Activated CD8-positive, alpha-beta T cell treated with anti-CD3 and anti-CD28 coated beads for 36 hours (primary cell): Measurements from ENCODE around the gene PHPT1. TPM values are rescaled to one million over a fixed set of nuclear protein-coding genes. Genes with fewer than 3 reads are reported as not detected.

ENCODE experiments used
- ATAC-seq: fragments of 200-7000 bp; cut with Tn5 transposase; one replicate; pipeline ENCODE4 v1.10.0; 2021; ENCODE audit warnings: mild to moderate bottlenecking, moderate library complexity
- CTCF ChIA-PET: fragments of 350-600 bp; sonication (Branson Sonifier 250); formaldehyde crosslinking; loops from one replicate; lab custom pipeline; 2021; ENCODE audit warnings: antibody characterized with exemption; lab: Charles Lee
- POLR2A ChIA-PET: fragments of 350-600 bp; sonication (Branson Sonifier 250); formaldehyde crosslinking; loops from one replicate; lab custom pipeline; 2021; ENCODE audit warnings: antibody characterized with exemption; lab: Charles Lee
- DNase-seq: peaks from one replicate; pipeline ENCODE4 v3.0.0-alpha.2; 2020
- H3K27ac Mint-ChIP-seq: one replicate; pipeline ENCODE4 v1.8.0; 2021; ENCODE audit warnings: mild to moderate bottlenecking, mixed read lengths
- H3K27me3 Mint-ChIP-seq: one replicate; pipeline ENCODE4 v1.8.0; 2021; ENCODE audit warnings: mixed read lengths
- H3K36me3 Mint-ChIP-seq: one replicate; pipeline ENCODE4 v1.8.0; 2021; ENCODE audit warnings: low read depth, mixed read lengths
- H3K4me1 Mint-ChIP-seq: one replicate; pipeline ENCODE4 v1.8.0; 2021; ENCODE audit warnings: low read depth, mixed read lengths
- H3K4me3 Mint-ChIP-seq: one replicate; pipeline ENCODE4 v1.8.0; 2021; ENCODE audit warnings: mild to moderate bottlenecking, moderate library complexity, mixed read lengths
- H3K9me3 Mint-ChIP-seq: one replicate; pipeline ENCODE4 v1.8.0; 2021; ENCODE audit warnings: mixed read lengths
- intact Hi-C: fragments of 100-400 bp; cut with micrococcal nuclease; formaldehyde crosslinking; loops from one replicate; pipeline ENCODE4 v1.10.0; 2022
- microRNA-seq: library from miRNA; unstranded; fragments of <30 nt; microRNA quantifications from one replicate; pipeline ENCODE4 v1.2.0, GENCODE V29; 2022; ENCODE audit warnings: borderline microRNAs expressed, borderline replicate concordance
- total RNA-seq, 2 experiments: library from RNA; stranded (reverse); gene quantifications; one replicate each; pipeline ENCODE4 v1.2.3, GENCODE V29; 2021
- TF ChIP-seq, protein P1 (sequence below): fragments of 200-600 bp; IDR thresholded peaks from one replicate; pipeline ENCODE4 v1.8.0; 2022; ENCODE audit warnings: antibody characterized with exemption, mild to moderate bottlenecking

PHPT1 gene
- total RNA-seq, 2 experiments from 2014 or later: 123 to 124 TPM

DNA sequence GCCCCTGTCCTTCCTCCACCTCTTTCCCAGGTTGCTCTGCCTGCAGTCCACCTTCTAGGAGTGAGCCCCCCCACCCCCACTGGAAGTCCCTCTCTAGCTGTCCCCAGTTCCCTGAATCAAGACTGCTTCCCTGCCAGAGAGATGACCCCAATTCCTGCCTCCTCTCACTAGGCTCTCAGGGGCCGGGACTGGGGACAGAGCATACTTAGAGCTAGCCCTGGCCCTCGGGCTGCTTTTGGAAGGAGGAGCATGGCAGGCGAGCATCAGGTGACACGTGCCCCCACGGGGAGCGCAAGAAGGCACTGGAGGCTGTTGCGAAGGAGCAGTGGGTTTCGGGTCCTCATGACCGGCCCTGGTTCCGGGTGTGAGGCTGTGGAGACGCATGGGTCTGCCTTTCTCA is 46.8 kb downstream of the PHPT1 start:
- no peaks in the 10 kb centered on the region for H3K27me3 Mint-ChIP-seq
- ChIA-PET CTCF (no interaction called here), POLR2A (interaction anchor here (1.9 kb wide), 1 partner anchor 9 kb away, joined by 8 read pairs; the partner anchor contains the start of gene TRAF2)
- no peak for ATAC-seq
- H3K4me3 Mint-ChIP-seq: no peak overlapping the region
- H3K36me3 Mint-ChIP-seq: peaks cover 30% of the 10 kb centered on the region
- TF ChIP-seq, protein P1, sequence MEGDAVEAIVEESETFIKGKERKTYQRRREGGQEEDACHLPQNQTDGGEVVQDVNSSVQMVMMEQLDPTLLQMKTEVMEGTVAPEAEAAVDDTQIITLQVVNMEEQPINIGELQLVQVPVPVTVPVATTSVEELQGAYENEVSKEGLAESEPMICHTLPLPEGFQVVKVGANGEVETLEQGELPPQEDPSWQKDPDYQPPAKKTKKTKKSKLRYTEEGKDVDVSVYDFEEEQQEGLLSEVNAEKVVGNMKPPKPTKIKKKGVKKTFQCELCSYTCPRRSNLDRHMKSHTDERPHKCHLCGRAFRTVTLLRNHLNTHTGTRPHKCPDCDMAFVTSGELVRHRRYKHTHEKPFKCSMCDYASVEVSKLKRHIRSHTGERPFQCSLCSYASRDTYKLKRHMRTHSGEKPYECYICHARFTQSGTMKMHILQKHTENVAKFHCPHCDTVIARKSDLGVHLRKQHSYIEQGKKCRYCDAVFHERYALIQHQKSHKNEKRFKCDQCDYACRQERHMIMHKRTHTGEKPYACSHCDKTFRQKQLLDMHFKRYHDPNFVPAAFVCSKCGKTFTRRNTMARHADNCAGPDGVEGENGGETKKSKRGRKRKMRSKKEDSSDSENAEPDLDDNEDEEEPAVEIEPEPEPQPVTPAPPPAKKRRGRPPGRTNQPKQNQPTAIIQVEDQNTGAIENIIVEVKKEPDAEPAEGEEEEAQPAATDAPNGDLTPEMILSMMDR: no peak
- DNase-seq: no peak
- H3K9me3 Mint-ChIP-seq: no peaks in the 10 kb centered on the region
- peaks cover 29% of the 10 kb centered on the region for H3K4me1 Mint-ChIP-seq
- H3K27ac Mint-ChIP-seq: no peak overlapping the region
- intact Hi-C loops: no loop called here

GRCh38 chr9:136898483-136899100 is 49.4 kb downstream of the PHPT1 start:
- intact Hi-C loops: no loop called here
- H3K4me1 Mint-ChIP-seq: peaks cover 45% of the 10 kb centered on the region
- TF ChIP-seq, protein P1: no peak
- DNase-seq (no peak), ATAC-seq (no peak)
- POLR2A ChIA-PET: interaction anchor here (5.1 kb wide), 1 partner anchor 11 kb away, joined by 49 read pairs; the partner anchor contains the start of gene TRAF2
- CTCF ChIA-PET: interaction anchor here (1.0 to 2.2 kb wide), 2 partner anchors 20 to 56 kb away, joined by 3 to 8 read pairs; partner anchors contain the start of gene AJM1
- no peak overlapping the region for H3K4me3 Mint-ChIP-seq
- H3K36me3 Mint-ChIP-seq: peaks cover 43% of the 10 kb centered on the region
- no peaks in the 10 kb centered on the region for H3K27me3 Mint-ChIP-seq
- no peak overlapping the region for H3K27ac Mint-ChIP-seq
- no peaks in the 10 kb centered on the region for H3K9me3 Mint-ChIP-seq

DNA sequence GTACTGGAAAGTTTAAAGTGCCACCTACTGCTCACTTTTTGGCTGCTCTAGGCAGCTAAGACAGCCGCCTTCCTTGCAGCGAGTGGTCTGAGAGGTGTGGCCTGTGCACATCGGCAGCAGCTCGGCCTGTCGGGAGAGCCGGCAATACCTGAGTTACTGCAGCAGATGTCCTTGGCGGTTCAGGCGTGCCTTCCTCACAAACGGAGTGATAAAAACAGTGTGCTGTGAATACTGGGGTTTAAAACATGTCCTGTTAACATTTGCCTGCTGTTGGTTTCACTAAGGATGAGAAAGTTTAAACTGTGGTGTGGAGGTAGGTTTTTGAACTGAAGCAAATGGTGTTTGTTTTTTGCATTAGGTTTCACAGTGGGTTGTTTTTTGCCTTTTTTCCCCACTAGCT is 50.0 kb downstream of the PHPT1 start:
- TF ChIP-seq, protein P1: no peak
- H3K36me3 Mint-ChIP-seq: peaks cover 42% of the 10 kb centered on the region
- H3K27ac Mint-ChIP-seq: peak overlapping the region; percentile 45
- H3K4me1 Mint-ChIP-seq: peaks cover 43% of the 10 kb centered on the region
- CTCF ChIA-PET: interaction anchor here (1.0 to 2.2 kb wide), 2 partner anchors 19 to 57 kb away, joined by 3 to 8 read pairs; partner anchors contain the start of gene AJM1
- intact Hi-C loops: no loop called here
- no peak overlapping the region for H3K4me3 Mint-ChIP-seq
- ATAC-seq (no peak), DNase-seq (no peak)
- H3K27me3 Mint-ChIP-seq: no peaks in the 10 kb centered on the region
- no peaks in the 10 kb centered on the region for H3K9me3 Mint-ChIP-seq
- POLR2A ChIA-PET: interaction anchor here (0.7 to 5.1 kb wide), 2 partner anchors 12 to 216 kb away, joined by 3 to 49 read pairs; partner anchors contain the start of gene TRAF2

DNA sequence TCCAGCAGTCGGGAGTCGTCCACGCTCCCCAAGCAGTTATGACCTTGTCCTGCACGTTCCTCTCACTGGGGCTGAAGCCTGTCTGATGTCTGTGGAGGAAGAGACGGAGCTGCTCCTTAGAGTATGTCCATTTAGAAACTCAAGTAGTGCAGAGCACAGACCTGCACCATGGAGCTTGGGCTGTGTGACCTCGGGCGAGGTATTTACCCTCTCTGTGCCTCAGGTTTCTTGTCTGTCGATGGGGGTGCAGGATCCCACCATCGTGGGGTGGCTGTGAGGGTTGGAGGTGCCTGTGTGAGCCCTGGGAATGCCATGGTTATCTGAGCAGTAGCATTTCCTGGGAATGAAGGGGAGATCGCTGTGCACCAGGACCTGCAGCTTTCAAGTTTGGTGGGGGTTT is 51.3 kb downstream of the PHPT1 start:
- Mint-ChIP-seq H3K4me1 (peaks cover 44% of the 10 kb centered on the region), H3K9me3 (no peaks in the 10 kb centered on the region), H3K36me3 (peaks cover 45% of the 10 kb centered on the region), H3K4me3 (no peak overlapping the region), H3K27ac (peak overlapping the region; percentile 67), H3K27me3 (no peaks in the 10 kb centered on the region)
- CTCF ChIA-PET: interaction anchor here (2.5 kb wide), 1 partner anchor 57 kb away, joined by 14 read pairs; the partner anchor contains the start of gene AJM1
- TF ChIP-seq, protein P1: no peak
- no peak for ATAC-seq
- POLR2A ChIA-PET: interaction anchor here (0.7 to 5.1 kb wide), 4 partner anchors 13 to 38 kb away, joined by 3 to 49 read pairs (median 9); partner anchors contain the start of gene TRAF2
- no peak for DNase-seq
- intact Hi-C loops: loop anchor here (5.0 kb wide), 1 partner anchor 53 kb away; the partner anchor contains the start of gene PHPT1

Small RNAs within 50 kb of the gene (microRNA-seq; reads per million reads assigned to microRNA genes)
- gene MIR4292 (not detected), gene MIR4479 (5.4 reads per million, percentile 22 among the genes with 10 or more reads in this experiment)

Other genes with a start within 250 kb of the PHPT1 start
- 1 to 10 TPM; 1.1 to 1.6 TPM for gene EGFL7, start 186.5 kb upstream of the PHPT1 start, total RNA-seq
- 10 to 100 TPM; 11.3 to 11.8 TPM for gene AGPAT2, start 162.0 kb upstream of the PHPT1 start, total RNA-seq
- gene DIPK1B, start 136.8 kb upstream of the PHPT1 start, total RNA-seq: under 1 TPM in 1 of 2 experiments, not detected in 1; 0.14 TPM
- gene LCN10, start 106.5 kb upstream of the PHPT1 start, total RNA-seq: 1 to 10 TPM; 2.6 to 3.2 TPM
- gene LCN6, start 100.9 kb upstream of the PHPT1 start, total RNA-seq: not detected
- not detected for gene LCN8, start 91.2 kb upstream of the PHPT1 start, total RNA-seq
- gene LCN15, start 84.9 kb upstream of the PHPT1 start, total RNA-seq: not detected
- gene TMEM141, start 58.1 kb upstream of the PHPT1 start, total RNA-seq: 10 to 100 TPM; 50.6 to 51.1 TPM
- gene CCDC183, start 53.1 kb upstream of the PHPT1 start, total RNA-seq: under 1 TPM; 0.20 to 0.34 TPM
- 10 to 100 TPM; 85.6 to 86.6 TPM for gene RABL6, start 41.5 kb upstream of the PHPT1 start, total RNA-seq
- 1 to 10 TPM; 5.8 to 6.4 TPM for gene AJM1, start 6.9 kb upstream of the PHPT1 start, total RNA-seq
- 10 to 100 TPM; 18.5 to 19.1 TPM for gene MAMDC4, start 2.9 kb downstream of the PHPT1 start, total RNA-seq
- gene EDF1, start 16.9 kb downstream of the PHPT1 start, total RNA-seq: 100 to 1,000 TPM; 254 to 270 TPM
- 10 to 100 TPM; 34.8 to 40.5 TPM for gene TRAF2, start 37.1 kb downstream of the PHPT1 start, total RNA-seq
- gene FBXW5, start 95.3 kb downstream of the PHPT1 start, total RNA-seq: 10 to 100 TPM; 53.4 to 54.0 TPM
- under 1 TPM in 1 of 2 experiments, not detected in 1; 0.83 TPM for gene C8G, start 95.8 kb downstream of the PHPT1 start, total RNA-seq
- gene LCN12, start 102.9 kb downstream of the PHPT1 start, total RNA-seq: 1 to 10 TPM; 1.3 to 2.1 TPM
- gene PTGDS, start 128.1 kb downstream of the PHPT1 start, total RNA-seq: not detected
- gene LCNL1, start 133.6 kb downstream of the PHPT1 start, total RNA-seq: not detected
- gene PAXX, start 143.0 kb downstream of the PHPT1 start, total RNA-seq: 10 to 100 TPM; 60.5 to 61.8 TPM
- not detected for gene CLIC3, start 147.2 kb downstream of the PHPT1 start, total RNA-seq
- gene ABCA2, start 178.8 kb downstream of the PHPT1 start, total RNA-seq: 10 to 100 TPM; 11.8 to 16.2 TPM
- gene FUT7, start 182.7 kb downstream of the PHPT1 start, total RNA-seq: under 1 TPM in 1 of 2 experiments, not detected in 1; 0.09 TPM
- 10 to 100 TPM; 18.2 to 21.2 TPM for gene NPDC1, start 196.8 kb downstream of the PHPT1 start, total RNA-seq
- not detected for gene ENTPD2, start 204.7 kb downstream of the PHPT1 start, total RNA-seq
- gene SAPCD2, start 221.1 kb downstream of the PHPT1 start, total RNA-seq: 10 to 100 TPM; 13.5 to 13.7 TPM
- 10 to 100 TPM; 49.8 to 50.1 TPM for gene UAP1L1, start 228.1 kb downstream of the PHPT1 start, total RNA-seq
- 10 to 100 TPM; 31.1 to 33.2 TPM for gene MAN1B1, start 237.6 kb downstream of the PHPT1 start, total RNA-seq